ENCODE results near the gene ARL1.

ARL1 gene

GRCh38 chr12:101379149-101379548, 28.4 kb downstream of the ARL1 start:
- ChIA-PET CTCF (interaction anchor here (0.6 kb wide), 1 partner anchor 1033 kb away, joined by 3 read pairs; no protein-coding TSS in a partner anchor), POLR2A (ENCODE audit: low non-redundant PET) (no interaction called here)
- H3K27ac ChIP-seq, result no peak overlapping the region
- TF ChIP-seq CTCF (conservative IDR thresholded peaks at IDR 0.05; ENCODE audit: low read depth), result no peak
- DNase-seq (ENCODE audit: low spot score), result no peak

GRCh38 chr12:101375573-101375972, 32.0 kb downstream of the ARL1 start:
- no peak for DNase-seq (ENCODE audit: low spot score)
- TF ChIP-seq CTCF (conservative IDR thresholded peaks at IDR 0.05; ENCODE audit: low read depth), result no peak
- POLR2A ChIA-PET (ENCODE audit: low non-redundant PET), result no interaction called here
- H3K27ac ChIP-seq, result no peak overlapping the region
- CTCF ChIA-PET, result no interaction called here

DNA sequence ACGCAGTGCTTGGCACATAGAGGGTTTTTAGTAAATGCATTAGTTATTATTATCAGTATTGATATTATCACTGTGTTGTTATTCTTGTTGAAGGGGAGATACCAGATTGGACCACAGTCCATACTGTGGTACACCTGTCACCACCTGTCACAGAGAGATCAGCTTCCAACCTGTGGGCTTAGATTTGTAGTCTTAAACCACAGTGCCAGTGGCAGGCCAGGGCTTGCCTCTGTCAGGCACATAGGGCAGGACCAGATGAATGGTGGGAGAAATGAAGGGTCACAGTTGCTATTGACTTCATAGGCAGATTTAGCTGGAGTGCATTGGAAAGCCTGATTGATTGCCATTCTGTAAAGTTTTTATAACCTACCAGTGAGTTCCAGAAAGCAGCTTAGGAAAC, 35.1 kb downstream of the ARL1 start:
- ChIA-PET POLR2A (ENCODE audit: low non-redundant PET) (no interaction called here), CTCF (no interaction called here)
- no peak for TF ChIP-seq CTCF (conservative IDR thresholded peaks at IDR 0.05; ENCODE audit: low read depth)
- no peak for DNase-seq (ENCODE audit: low spot score)
- no peak overlapping the region for H3K27ac ChIP-seq

GRCh38 chr12:101368016-101368415, 39.6 kb downstream of the ARL1 start:
- POLR2A ChIA-PET (ENCODE audit: low non-redundant PET), result no interaction called here
- no peak for TF ChIP-seq CTCF (conservative IDR thresholded peaks at IDR 0.05; ENCODE audit: low read depth)
- H3K27ac ChIP-seq, result no peak overlapping the region
- CTCF ChIA-PET, result no interaction called here
- DNase-seq (ENCODE audit: low spot score), result no peak

- CTCF ChIA-PET, result no interaction called here
These were observed 46.1 kb downstream of the ARL1 start for GRCh38 chr12:101361455-101361854.

DNA sequence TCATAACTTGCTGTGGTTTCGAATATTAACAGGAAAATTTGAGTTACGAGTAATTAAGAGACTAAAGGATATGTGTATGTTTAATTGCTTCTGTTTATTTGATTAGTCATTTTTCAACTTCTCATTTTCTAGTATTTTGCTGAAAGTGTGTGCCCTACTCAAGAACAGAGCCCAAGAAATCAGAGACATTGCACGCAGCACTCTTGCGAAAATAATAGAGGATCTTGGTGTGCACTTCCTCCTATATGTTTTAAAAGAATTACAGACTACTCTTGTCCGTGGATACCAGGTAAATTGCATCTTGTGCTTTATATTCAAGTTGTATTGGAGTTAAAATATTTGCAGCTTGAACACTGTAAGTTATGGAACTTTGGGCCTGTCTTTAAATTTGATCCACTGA, 50.8 kb downstream of the ARL1 start:
- ChIA-PET CTCF (no interaction called here), POLR2A (ENCODE audit: low non-redundant PET) (no interaction called here)
- DNase-seq (ENCODE audit: low spot score), result no peak
- H3K27ac ChIP-seq, result no peak overlapping the region
- no peak for TF ChIP-seq CTCF (conservative IDR thresholded peaks at IDR 0.05; ENCODE audit: low read depth)

More at GRCh38 chr12:101361455-101361854, 46.1 kb downstream of the ARL1 start:
- H3K27ac ChIP-seq, result no peak overlapping the region
- POLR2A ChIA-PET (ENCODE audit: low non-redundant PET), result no interaction called here
- no peak for DNase-seq (ENCODE audit: low spot score)
- TF ChIP-seq CTCF (conservative IDR thresholded peaks at IDR 0.05; ENCODE audit: low read depth), result no peak

- DNase-seq (ENCODE audit: low spot score), result no peak
- POLR2A ChIA-PET (ENCODE audit: low non-redundant PET), result no interaction called here
- no peak for TF ChIP-seq CTCF (conservative IDR thresholded peaks at IDR 0.05; ENCODE audit: low read depth)
- no peak overlapping the region for H3K27ac ChIP-seq
- CTCF ChIA-PET, result no interaction called here
These were observed 55.9 kb downstream of the ARL1 start for GRCh38 chr12:101351682-101352081.
